HepG2 (cell line): ENCODE measurements around the gene SPAG4. TPM values are rescaled to one million over a fixed set of nuclear protein-coding genes. Genes with fewer than 3 reads are reported as not detected.
A peak's percentile ranks its signal among the peaks of the same experiment; 100 is the strongest.

Source experiments
- CHCHD3 ChIP-seq: sonication (generic); formaldehyde crosslinking; IDR thresholded peaks from 2 replicates; pipeline ENCODE4 v1.8.0; 2022; ENCODE audit warnings: mild to moderate bottlenecking, missing genetic modification reagents, moderate library complexity
- FLYWCH1 ChIP-seq: sonication (generic); formaldehyde crosslinking; IDR thresholded peaks from 2 replicates; pipeline ENCODE4 v1.8.1; 2023; ENCODE audit warnings: mild to moderate bottlenecking, missing genetic modification reagents
- GABPB1 ChIP-seq: IDR thresholded peaks from 2 replicates; pipeline ENCODE4 v1.6.1; 2016; ENCODE audit warnings: mild to moderate bottlenecking, missing genetic modification reagents, moderate library complexity, missing compliant biosample characterization
- MLXIP ChIP-seq: sonication (generic); formaldehyde crosslinking; IDR thresholded peaks from 2 replicates; pipeline ENCODE4 v1.9.0; 2021; ENCODE audit warnings: missing genetic modification reagents, borderline replicate concordance
- NFE2L2 ChIP-seq: fragments of 150-350 bp; IDR thresholded peaks from 2 replicates; pipeline ENCODE4 v1.6.1; 2014; ENCODE audit warnings: low read length
- PATZ1 ChIP-seq: sonication (generic); formaldehyde crosslinking; IDR thresholded peaks from 2 replicates; pipeline ENCODE4 v1.4.0; 2020; ENCODE audit warnings: missing genetic modification reagents
- PHF5A ChIP-seq: IDR thresholded peaks from one replicate; pipeline ENCODE4 v1.6.1; 2018; ENCODE audit warnings: low read depth, missing genetic modification reagents; ENCODE audit not compliant: unreplicated experiment
- TAF1 ChIP-seq: sonication (generic); formaldehyde crosslinking; IDR thresholded peaks from 2 replicates; pipeline ENCODE4 v1.4.0; 2020; ENCODE audit warnings: missing genetic modification reagents
- U2AF2 ChIP-seq: fragments of 200-400 bp; formaldehyde crosslinking; IDR thresholded peaks from 2 replicates; pipeline ENCODE4 v1.6.1; 2017; ENCODE audit warnings: low read depth, mild to moderate bottlenecking, low read length
- ZUFSP ChIP-seq: sonication (generic); formaldehyde crosslinking; IDR thresholded peaks from 2 replicates; pipeline ENCODE4 v1.9.0; 2021; ENCODE audit warnings: missing genetic modification reagents, mild to moderate bottlenecking, borderline replicate concordance
- polyA plus RNA-seq, 8 experiments: library from polyadenylated mRNA; depleted of rRNA in 3 of 8; stranded (reverse) in 7 of 8; unstranded in 1 of 8; fragments of >200 nt; fragmentation: Illumina TruSeq in 4 of 8; extraction: Trizol in 4 of 8; gene quantifications; 2 replicates each; pipeline versions ENCODE4 v1.2.1 to v1.2.3, GENCODE V29; 2011 to 2016; ENCODE audit warnings: low read depth in 4 of 8, missing spikeins in 1 of 8, mixed read lengths in 1 of 8; ENCODE audit not compliant: insufficient read depth in 1 of 8
- total RNA-seq, 5 experiments: library from RNA; depleted of rRNA; stranded (reverse); fragments of >200 nt; fragmentation: Illumina TruSeq; extraction: Trizol; gene quantifications; 2 replicates each; pipeline ENCODE4 v1.2.3, GENCODE V29; 2016; ENCODE audit warnings: low read depth in 1 of 5

SPAG4 gene
- total and polyA plus RNA-seq, 2 of the 13 experiments (the other 11 are each of a cell fraction or from before 2014, with no cell fraction given): 5.8 to 137 TPM

GRCh38 chr20:35615667-35616464 lies at the start of gene SPAG4 (continued):
- peak; percentile 63; the same call in 1 of the 2 replicates for TF ChIP-seq TAF1
- TF ChIP-seq PATZ1: peak; percentile 47; the same call in 1 of the 2 replicates
- TF ChIP-seq GABPB1 (CRISPR knock-in tag): peak; percentile 79
- TF ChIP-seq FLYWCH1 (CRISPR knock-in tag): no peak; the same call in 1 of the 2 replicates
- peak; percentile 88 for TF ChIP-seq MLXIP
- no peak for TF ChIP-seq ZUFSP (CRISPR knock-in tag)
- no peak for TF ChIP-seq NFE2L2
- TF ChIP-seq U2AF2: 0 out of 2 replicates have a peak, but pooled peaks have one; percentile 23
- peak; percentile 29 for TF ChIP-seq PHF5A
- no peak; the same call in none of the 2 replicates for TF ChIP-seq CHCHD3 (CRISPR knock-in tag)
- TF ChIP-seq, all 625 proteins: peak for 469
